HEK293T (cell line): Measurements from ENCODE around the gene TENM3.

Experiments
- ARNT ChIP-seq: fragments of 450-650 bp; IDR thresholded peaks from 2 replicates; pipeline ENCODE4 v1.6.1; 2017; ENCODE audit warnings: mild to moderate bottlenecking
- BHLHE40 ChIP-seq: fragments of 450-650 bp; IDR thresholded peaks from 2 replicates; pipeline ENCODE4 v1.6.1; 2016; ENCODE audit warnings: mild to moderate bottlenecking, moderate library complexity, borderline replicate concordance
- FOXA1 ChIP-seq: fragments of 450-650 bp; IDR thresholded peaks from 2 replicates; pipeline ENCODE4 v1.6.1; 2016; ENCODE audit warnings: mild to moderate bottlenecking
- FOXK2 ChIP-seq: fragments of 450-650 bp; IDR thresholded peaks from 2 replicates; pipeline ENCODE4 v1.6.1; 2016; ENCODE audit warnings: mild to moderate bottlenecking
- FOXM1 ChIP-seq: fragments of 450-650 bp; IDR thresholded peaks from 2 replicates; pipeline ENCODE4 v1.6.1; 2017; ENCODE audit warnings: mild to moderate bottlenecking, borderline replicate concordance
- HDGF ChIP-seq: fragments of 450-650 bp; IDR thresholded peaks from 2 replicates; pipeline ENCODE4 v1.6.1; 2017; ENCODE audit warnings: antibody characterized with exemption, borderline replicate concordance
- L3MBTL2 ChIP-seq: fragments of 450-650 bp; conservative IDR thresholded peaks from 2 replicates; pipeline ENCODE4 v1.6.1; 2016; ENCODE audit warnings: mild to moderate bottlenecking
- LEF1 ChIP-seq: fragments of 450-650 bp; IDR thresholded peaks from 2 replicates; pipeline ENCODE4 v1.6.1; 2017; ENCODE audit warnings: mild to moderate bottlenecking, borderline replicate concordance
- NFRKB ChIP-seq: fragments of 450-650 bp; IDR thresholded peaks from 2 replicates; pipeline ENCODE4 v1.6.1; 2016; ENCODE audit warnings: mild to moderate bottlenecking, moderate library complexity
- SP1 ChIP-seq: fragments of 450-650 bp; IDR thresholded peaks from 2 replicates; pipeline ENCODE4 v1.6.1; 2017
- ZNF384 ChIP-seq: fragments of 450-650 bp; IDR thresholded peaks from 2 replicates; pipeline ENCODE4 v1.6.1; 2016

- TF ChIP-seq HDGF: no peak
- TF ChIP-seq BHLHE40: no peak
- no peak for TF ChIP-seq FOXA1
- no peak for TF ChIP-seq SP1
- TF ChIP-seq FOXK2: no peak
- no peak for TF ChIP-seq L3MBTL2
- no peak for TF ChIP-seq ARNT
- TF ChIP-seq LEF1: no peak
- no peak for TF ChIP-seq FOXM1
- no peak for TF ChIP-seq NFRKB
- no peak for TF ChIP-seq ZNF384
These were observed 313.4 kb downstream of the TENM3 start for GRCh38 chr4:182556580-182556979.
